K562 (cell line): Measurements from ENCODE around the gene RNASE13. TPM values are rescaled to one million over a fixed set of nuclear protein-coding genes. Genes with fewer than 3 reads are reported as not detected.

Experiments used
- ATAC-seq: fragments of 200-7000 bp; cut with Tn5 transposase; 3 replicates; pipeline ENCODE4 v1.9.1; 2020; ENCODE audit warnings: moderate library complexity
- BruUV-seq: library from RNA; stranded (reverse); fragments of 400-500 nt; replicated peaks from 2 replicates; lab custom pipeline; 2021; lab: Mats Ljungman, UMichigan
- CTCF ChIA-PET: fragments of 300-600 bp; formaldehyde crosslinking; extraction: SDS; loops from one replicate; lab custom pipeline; 2021; ENCODE audit warnings: low intra/inter-chr PET ratio; lab: Yijun Ruan, JAX
- POLR2A ChIA-PET: fragments of 300-600, 350-650 bp; sonication (Branson Sonifier 250); formaldehyde crosslinking; extraction: SDS; loops from one replicate; lab custom pipeline; 2021; ENCODE audit warnings: antibody characterized with exemption, inconsistent platforms; lab: Yijun Ruan, JAX
- DNase-seq, 4 experiments: peaks; one replicate each; pipeline versions ENCODE4 v3.0.0 to v3.0.0-alpha.2; 2011 to 2018; ENCODE audit warnings: low spot score in 3 of 4, mixed read lengths in 3 of 4; ENCODE audit errors: extremely low read depth in 1 of 4
- FAIRE-seq: peaks from 2 replicates; lab custom pipeline; 2011; peaks lifted over from hg19 to GRCh38; lab: Jason Lieb, UNC
- H2AFZ ChIP-seq: 2 replicates; pipeline ENCODE4 v1.6.0; 2011; ENCODE audit warnings: low read depth, low read length, control low read depth, inconsistent platforms
- H3K27ac ChIP-seq: fragments of 200-600 bp; 3 replicates; pipeline ENCODE4 v1.8.0; 2011; ENCODE audit warnings: low read depth, mild to moderate bottlenecking, control low read depth, inconsistent platforms, low read length, moderate library complexity, mixed read lengths; ENCODE audit errors: extremely low read depth
- H3K27me3 ChIP-seq, 2 experiments: fragments of 300-600 bp in 1 of 2; 2 replicates in 1 of 2; 3 replicates in 1 of 2; pipeline versions ENCODE4 v1.6.0 to v1.8.0; 2011; ENCODE audit warnings: inconsistent platforms in 2 of 2, low read length in 2 of 2, mild to moderate bottlenecking in 1 of 2, mixed read lengths in 1 of 2, moderate library complexity in 1 of 2; ENCODE audit not compliant: control insufficient read depth in 2 of 2, insufficient read depth in 2 of 2
- H3K36me3 ChIP-seq: fragments of 300-600 bp; 3 replicates; pipeline ENCODE4 v1.8.0; 2011; ENCODE audit warnings: mild to moderate bottlenecking, low read length, inconsistent platforms; ENCODE audit not compliant: control insufficient read depth, insufficient read depth
- H3K4me1 ChIP-seq, 2 experiments: fragments of 200-600 bp in 1 of 2; replicated peaks in 1 of 2; 2 replicates in 1 of 2; 3 replicates in 1 of 2; pipeline versions ENCODE4 v1.5.1 to v1.8.0; 2011; ENCODE audit warnings: inconsistent platforms in 2 of 2, low read length in 2 of 2, mild to moderate bottlenecking in 1 of 2, mixed read lengths in 1 of 2, moderate library complexity in 1 of 2; ENCODE audit not compliant: control insufficient read depth in 2 of 2, insufficient read depth in 2 of 2
- H3K4me2 ChIP-seq: 2 replicates; pipeline ENCODE4 v1.6.1; 2011; ENCODE audit warnings: low read length, control low read depth, inconsistent platforms, mixed read lengths; ENCODE audit not compliant: insufficient read depth
- H3K4me3 ChIP-seq: fragments of 200-600 bp; sonication (generic), shearing (Covaris generic); 2 replicates; pipeline ENCODE4 v1.5.1; 2016; ENCODE audit warnings: control low read depth, inconsistent platforms
- H3K79me2 ChIP-seq: fragments of 200-600 bp; 3 replicates; pipeline ENCODE4 v1.8.0; 2011; ENCODE audit warnings: low read length, inconsistent platforms; ENCODE audit not compliant: control insufficient read depth, insufficient read depth
- H3K9ac ChIP-seq, 2 experiments: 2 replicates each; pipeline versions ENCODE4 v1.6.0 to v1.6.1; 2011; ENCODE audit warnings: low read depth in 2 of 2, low read length in 2 of 2, control low read depth in 1 of 2, inconsistent platforms in 1 of 2, mild to moderate bottlenecking in 1 of 2, mixed read lengths in 1 of 2; ENCODE audit not compliant: insufficient read depth in 1 of 2
- H3K9me1 ChIP-seq: one replicate; pipeline ENCODE4 v1.6.0; 2011; ENCODE audit warnings: inconsistent platforms, mild to moderate bottlenecking, low read length, moderate library complexity; ENCODE audit not compliant: control insufficient read depth, insufficient read depth
- H3K9me3 ChIP-seq: replicated peaks from 2 replicates; pipeline ENCODE4 v1.5.1; 2011; ENCODE audit warnings: low read depth, low read length, inconsistent platforms; ENCODE audit not compliant: control insufficient read depth, insufficient read depth
- H4K20me1 ChIP-seq: replicated peaks from 2 replicates; pipeline ENCODE4 v1.6.1; 2011; ENCODE audit warnings: low read length, inconsistent platforms, mixed read lengths; ENCODE audit not compliant: control insufficient read depth, insufficient read depth
- ARID2 ChIP-seq: fragments of 450-650 bp; IDR thresholded peaks from 2 replicates; pipeline ENCODE4 v1.6.1; 2017; ENCODE audit warnings: antibody characterized with exemption, mild to moderate bottlenecking
- BHLHE40 ChIP-seq: IDR thresholded peaks from 2 replicates; pipeline ENCODE4 v1.6.1; 2011; ENCODE audit warnings: low read length, improper control_type of control experiment
- EP400 ChIP-seq: fragments of 450-650 bp; IDR thresholded peaks from 2 replicates; pipeline ENCODE4 v1.6.1; 2017; ENCODE audit warnings: antibody characterized with exemption, mild to moderate bottlenecking, moderate library complexity
- ESRRA ChIP-seq: fragments of 450-650 bp; IDR thresholded peaks from 2 replicates; pipeline ENCODE4 v1.6.1; 2014; ENCODE audit warnings: low read depth, mild to moderate bottlenecking, moderate library complexity, borderline replicate concordance
- KDM5B ChIP-seq: fragments of 200-600 bp; sonication (generic); IDR thresholded peaks from 2 replicates; pipeline ENCODE4 v1.6.1; 2012; ENCODE audit warnings: low read depth, mild to moderate bottlenecking, moderate library complexity, low read length, control low read depth, inconsistent platforms; ENCODE audit not compliant: insufficient replicate concordance
- L3MBTL2 ChIP-seq: fragments of 450-650 bp; IDR thresholded peaks from 2 replicates; pipeline ENCODE4 v1.6.1; 2016; ENCODE audit warnings: mild to moderate bottlenecking, moderate library complexity
- MEF2D ChIP-seq: conservative IDR thresholded peaks from 2 replicates; pipeline ENCODE4 v1.6.1; 2016; ENCODE audit warnings: low read depth, missing genetic modification characterization, missing compliant biosample characterization
- RAD21 ChIP-seq, 2 experiments: fragments of 250-450 bp in 1 of 2; fragments of 450-650 bp in 1 of 2; sonication (Bioruptor Pico) in 1 of 2; formaldehyde crosslinking in 1 of 2; IDR thresholded peaks in 1 of 2; conservative IDR thresholded peaks in 1 of 2; 2 replicates each; pipeline versions ENCODE4 v1.4.0 to v1.8.0; 2020 to 2022; ENCODE audit warnings: mild to moderate bottlenecking in 2 of 2, moderate library complexity in 1 of 2
- U2AF1 ChIP-seq: fragments of 200-400 bp; formaldehyde crosslinking; optimal IDR thresholded peaks from 2 replicates; pipeline ENCODE3; 2017; ENCODE audit warnings: mild to moderate bottlenecking, low read depth, low read length, moderate library complexity
- ZBTB7A ChIP-seq: IDR thresholded peaks from 2 replicates; pipeline ENCODE4 v1.6.1; 2011; ENCODE audit warnings: low read depth, mild to moderate bottlenecking, low read length, moderate library complexity, borderline replicate concordance; ENCODE audit not compliant: control insufficient read depth
- WGBS: fragments of 100-300 bp; shearing (Covaris generic); methylation state at CpG from one replicate; pipeline ENCODE4 v1.1.6; 2016; ENCODE audit warnings: low coverage, mixed read lengths; ENCODE audit not compliant: insufficient coverage; ENCODE audit errors: missing lambda C conversion rate; 5-methylcytosine and 5-hydroxymethylcytosine counted together
- in situ Hi-C: fragments of 300-500 bp; cut with MboI; formaldehyde crosslinking; loops from 4 replicates; pipeline ENCODE4 v1.15.0; 2018; ENCODE audit warnings: inconsistent platforms, mixed read lengths
- intact Hi-C: fragments of 100-400 bp; cut with micrococcal nuclease; formaldehyde crosslinking; loops from 2 replicates; pipeline ENCODE4 v1.14.2; 2022
- polyA plus RNA-seq, 8 experiments: library from polyadenylated mRNA; depleted of rRNA in 4 of 8; stranded (reverse) in 5 of 8; unstranded in 3 of 8; fragments of >200 nt; fragmentation: Nextera tagmentation in 2 of 8; fragmentation: Illumina TruSeq in 1 of 8; extraction: Ambion mirVana in 2 of 8; extraction: Trizol in 1 of 8; gene quantifications; 2 replicates each; pipeline versions ENCODE4 v1.2.1 to v1.2.3, GENCODE V29; 2011 to 2014; ENCODE audit warnings: inconsistent platforms in 1 of 8, missing spikeins in 1 of 8
- total RNA-seq, 7 experiments: library from RNA; depleted of rRNA in 6 of 7; stranded (reverse); fragments of >200 nt in 6 of 7; fragmentation: Illumina TruSeq in 2 of 7; extraction: Trizol in 2 of 7; gene quantifications; 2 replicates each; pipeline versions ENCODE4 v1.2.1 to v1.2.3, GENCODE V29; 2011 to 2021; ENCODE audit warnings: low replicate concordance in 1 of 7
- TF ChIP-seq, protein P1 (sequence below), 3 experiments: IDR thresholded peaks in 2 of 3; conservative IDR thresholded peaks in 1 of 3; 2 replicates each; pipeline ENCODE4 v1.5.1; 2011 to 2012; ENCODE audit warnings: low read length in 3 of 3, mild to moderate bottlenecking in 3 of 3, control low read depth in 2 of 3, improper control_type of control experiment in 1 of 3, inconsistent platforms in 1 of 3, low read depth in 1 of 3, mixed read lengths in 1 of 3, moderate library complexity in 1 of 3; ENCODE audit not compliant: insufficient read depth in 2 of 3
- TF ChIP-seq, protein P2 (sequence below): fragments of 250-450 bp; sonication (Bioruptor Pico); IDR thresholded peaks from 2 replicates; pipeline ENCODE4 v1.4.0; 2020

RNASE13 gene
- total and polyA plus RNA-seq, 9 of the 15 experiments (the other 6 are each of a cell fraction or from before 2014, with no cell fraction given) = not detected

DNA sequence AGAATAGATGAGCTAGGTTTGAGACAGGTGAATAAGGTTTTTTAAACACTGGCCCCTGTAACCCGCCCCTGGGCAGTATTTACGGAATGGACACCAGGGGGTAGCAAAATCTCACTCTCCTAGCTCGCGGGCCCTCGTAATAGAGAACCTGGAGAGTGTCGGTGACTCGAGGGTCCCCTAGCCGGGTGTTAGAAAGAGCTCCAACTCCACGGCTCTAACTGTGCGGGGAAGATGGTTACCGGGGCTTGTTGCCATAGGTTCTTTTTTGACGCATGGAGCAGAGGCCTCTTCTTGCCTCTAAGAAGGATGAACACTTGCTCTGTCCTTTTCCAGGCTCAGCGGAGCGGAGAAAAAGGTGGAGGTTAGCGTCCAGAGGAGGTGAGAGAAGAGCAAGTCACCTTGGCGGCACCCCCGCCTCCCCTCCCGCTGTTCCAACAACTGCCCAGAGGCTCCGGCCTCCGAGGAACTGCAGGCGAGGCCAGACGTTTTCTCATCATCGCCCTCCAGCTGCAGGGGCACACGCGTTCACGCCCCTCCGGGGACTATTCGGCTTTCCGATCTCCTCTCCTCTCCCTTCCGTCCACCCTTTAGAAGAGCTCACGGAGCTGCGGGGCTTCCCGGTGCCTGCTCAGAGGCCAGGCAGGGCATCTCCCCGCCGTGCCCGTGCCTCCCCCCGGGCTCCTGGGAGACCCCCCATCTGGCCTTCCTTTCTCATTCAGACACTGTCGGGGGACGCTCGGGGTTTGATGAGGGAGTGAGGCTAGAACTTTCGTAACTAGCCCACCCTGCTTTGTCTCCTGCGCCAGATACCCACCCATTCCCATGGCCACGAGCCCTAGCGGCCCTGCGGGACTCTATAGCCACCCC lies 34.1 kb upstream of the RNASE13 start:
- H3K4me2 ChIP-seq = peak overlapping the region; percentile 49
- ChIA-PET POLR2A (interaction anchor here (0.6 to 0.8 kb wide), 3 partner anchors 19 to 70 kb away, joined by 3 to 4 read pairs (median 3); partner anchors contain the start of gene SLC39A2), CTCF (interaction anchor here (0.6 to 4.6 kb wide), 4 partner anchors 24 to 311 kb away, joined by 3 to 54 read pairs (median 10); no protein-coding TSS in a partner anchor)
- no peaks in the 10 kb centered on the region for H3K9me3 ChIP-seq
- peak; percentile 81 for ATAC-seq
- intact Hi-C loops (loop anchor here (1.0 kb wide), 2 partner anchors 22 to 36 kb away; no protein-coding TSS in a partner anchor), in situ Hi-C loops (no loop called here)
- H3K27ac ChIP-seq = no peak overlapping the region
- no peaks in the 10 kb centered on the region for H3K36me3 ChIP-seq
- 10% methylated on average over 26 of the region's 45 CpGs for WGBS
- FAIRE-seq = peak; percentile 82
- no peak overlapping the region for H3K4me3 ChIP-seq
- BruUV-seq = no TSS peak
- peak overlapping the region in 1 of 2 experiments; percentile 42; a peak in 2 of 4 replicates for H3K9ac ChIP-seq
- H2AFZ ChIP-seq = peak overlapping the region; percentile 80
- peaks cover 2 to 36% of the 10 kb centered on the region in 2 experiments; a peak in 3 of 5 replicates for H3K4me1 ChIP-seq
- H3K79me2 ChIP-seq = no peaks in the 10 kb centered on the region; the same call in 2 of the 3 replicates
- no peaks in the 10 kb centered on the region for H3K9me1 ChIP-seq
- H4K20me1 ChIP-seq = no peaks in the 10 kb centered on the region
- peak; percentile 61 to 75 (median 65) for DNase-seq
- no peaks in the 10 kb centered on the region for H3K27me3 ChIP-seq
- TF ChIP-seq, protein P1, sequence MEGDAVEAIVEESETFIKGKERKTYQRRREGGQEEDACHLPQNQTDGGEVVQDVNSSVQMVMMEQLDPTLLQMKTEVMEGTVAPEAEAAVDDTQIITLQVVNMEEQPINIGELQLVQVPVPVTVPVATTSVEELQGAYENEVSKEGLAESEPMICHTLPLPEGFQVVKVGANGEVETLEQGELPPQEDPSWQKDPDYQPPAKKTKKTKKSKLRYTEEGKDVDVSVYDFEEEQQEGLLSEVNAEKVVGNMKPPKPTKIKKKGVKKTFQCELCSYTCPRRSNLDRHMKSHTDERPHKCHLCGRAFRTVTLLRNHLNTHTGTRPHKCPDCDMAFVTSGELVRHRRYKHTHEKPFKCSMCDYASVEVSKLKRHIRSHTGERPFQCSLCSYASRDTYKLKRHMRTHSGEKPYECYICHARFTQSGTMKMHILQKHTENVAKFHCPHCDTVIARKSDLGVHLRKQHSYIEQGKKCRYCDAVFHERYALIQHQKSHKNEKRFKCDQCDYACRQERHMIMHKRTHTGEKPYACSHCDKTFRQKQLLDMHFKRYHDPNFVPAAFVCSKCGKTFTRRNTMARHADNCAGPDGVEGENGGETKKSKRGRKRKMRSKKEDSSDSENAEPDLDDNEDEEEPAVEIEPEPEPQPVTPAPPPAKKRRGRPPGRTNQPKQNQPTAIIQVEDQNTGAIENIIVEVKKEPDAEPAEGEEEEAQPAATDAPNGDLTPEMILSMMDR (IDR thresholded peaks at IDR 0.05 in 2 of 3, conservative IDR thresholded peaks at IDR 0.05 in 1 of 3; ENCODE audit: insufficient read depth in 2 of 3, low read depth in 1 of 3, low read length in 3 of 3) = peak; percentile 75 to 84 (median 75)
- TF ChIP-seq KDM5B (no peak), RAD21 (CRISPR knock-in tag; conservative IDR thresholded peaks at IDR 0.05 in 1 of 2, IDR thresholded peaks at IDR 0.05 in 1 of 2) (peak; percentile 65 to 81), EP400 (no peak), L3MBTL2 (peak; percentile 40), ZBTB7A (peak; percentile 31; the same call in 1 of the 2 replicates), ESRRA (no peak), U2AF1 (no peak), ARID2 (0 out of 2 replicates have a peak, but pooled peaks have one; percentile 49), BHLHE40 (no peak), MEF2D (tag) (no peak)
- TF ChIP-seq, protein P2, sequence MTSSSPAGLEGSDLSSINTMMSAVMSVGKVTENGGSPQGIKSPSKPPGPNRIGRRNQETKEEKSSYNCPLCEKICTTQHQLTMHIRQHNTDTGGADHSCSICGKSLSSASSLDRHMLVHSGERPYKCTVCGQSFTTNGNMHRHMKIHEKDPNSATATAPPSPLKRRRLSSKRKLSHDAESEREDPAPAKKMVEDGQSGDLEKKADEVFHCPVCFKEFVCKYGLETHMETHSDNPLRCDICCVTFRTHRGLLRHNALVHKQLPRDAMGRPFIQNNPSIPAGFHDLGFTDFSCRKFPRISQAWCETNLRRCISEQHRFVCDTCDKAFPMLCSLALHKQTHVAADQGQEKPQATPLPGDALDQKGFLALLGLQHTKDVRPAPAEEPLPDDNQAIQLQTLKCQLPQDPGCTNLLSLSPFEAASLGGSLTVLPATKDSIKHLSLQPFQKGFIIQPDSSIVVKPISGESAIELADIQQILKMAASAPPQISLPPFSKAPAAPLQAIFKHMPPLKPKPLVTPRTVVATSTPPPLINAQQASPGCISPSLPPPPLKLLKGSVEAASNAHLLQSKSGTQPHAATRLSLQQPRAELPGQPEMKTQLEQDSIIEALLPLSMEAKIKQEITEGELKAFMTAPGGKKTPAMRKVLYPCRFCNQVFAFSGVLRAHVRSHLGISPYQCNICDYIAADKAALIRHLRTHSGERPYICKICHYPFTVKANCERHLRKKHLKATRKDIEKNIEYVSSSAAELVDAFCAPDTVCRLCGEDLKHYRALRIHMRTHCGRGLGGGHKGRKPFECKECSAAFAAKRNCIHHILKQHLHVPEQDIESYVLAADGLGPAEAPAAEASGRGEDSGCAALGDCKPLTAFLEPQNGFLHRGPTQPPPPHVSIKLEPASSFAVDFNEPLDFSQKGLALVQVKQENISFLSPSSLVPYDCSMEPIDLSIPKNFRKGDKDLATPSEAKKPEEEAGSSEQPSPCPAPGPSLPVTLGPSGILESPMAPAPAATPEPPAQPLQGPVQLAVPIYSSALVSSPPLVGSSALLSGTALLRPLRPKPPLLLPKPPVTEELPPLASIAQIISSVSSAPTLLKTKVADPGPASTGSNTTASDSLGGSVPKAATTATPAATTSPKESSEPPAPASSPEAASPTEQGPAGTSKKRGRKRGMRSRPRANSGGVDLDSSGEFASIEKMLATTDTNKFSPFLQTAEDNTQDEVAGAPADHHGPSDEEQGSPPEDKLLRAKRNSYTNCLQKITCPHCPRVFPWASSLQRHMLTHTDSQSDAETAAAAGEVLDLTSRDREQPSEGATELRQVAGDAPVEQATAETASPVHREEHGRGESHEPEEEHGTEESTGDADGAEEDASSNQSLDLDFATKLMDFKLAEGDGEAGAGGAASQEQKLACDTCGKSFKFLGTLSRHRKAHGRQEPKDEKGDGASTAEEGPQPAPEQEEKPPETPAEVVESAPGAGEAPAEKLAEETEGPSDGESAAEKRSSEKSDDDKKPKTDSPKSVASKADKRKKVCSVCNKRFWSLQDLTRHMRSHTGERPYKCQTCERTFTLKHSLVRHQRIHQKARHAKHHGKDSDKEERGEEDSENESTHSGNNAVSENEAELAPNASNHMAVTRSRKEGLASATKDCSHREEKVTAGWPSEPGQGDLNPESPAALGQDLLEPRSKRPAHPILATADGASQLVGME (CRISPR knock-in tag) = no peak
